Measurements from ENCODE around the gene MTCH1.

The MTCH1 gene

DNA sequence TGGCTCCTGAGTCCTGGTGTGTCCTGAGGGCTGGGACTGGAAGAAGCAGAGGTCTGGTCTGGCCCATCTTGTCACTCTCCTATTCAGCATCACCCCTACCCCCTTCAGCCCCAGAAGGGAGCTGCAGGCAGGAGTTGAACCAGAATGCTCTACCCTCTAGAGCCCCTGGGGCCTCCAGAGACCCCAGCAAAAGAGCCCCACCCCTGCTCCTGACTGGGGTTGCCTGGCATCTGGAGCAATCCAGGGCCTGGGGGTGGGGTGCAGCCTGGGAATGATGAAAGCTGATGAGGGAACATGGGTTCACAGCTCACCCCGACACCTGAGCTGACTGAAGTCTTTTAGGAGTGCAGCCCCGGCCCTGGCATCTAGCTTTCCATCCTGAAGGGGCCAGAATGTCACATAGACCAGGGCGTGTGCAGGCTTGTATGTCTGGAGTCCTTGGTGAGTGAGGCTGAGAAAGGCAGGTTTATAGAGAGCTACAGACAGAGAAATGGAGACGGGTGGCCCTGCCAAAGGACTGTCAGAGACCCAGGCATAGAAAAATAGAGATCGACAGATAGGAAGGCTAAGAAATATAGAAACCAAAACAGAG is 31.7 kb upstream of the MTCH1 start:
- DNase-seq (ENCODE audit: low read depth in 2 of 2): no peak

DNA sequence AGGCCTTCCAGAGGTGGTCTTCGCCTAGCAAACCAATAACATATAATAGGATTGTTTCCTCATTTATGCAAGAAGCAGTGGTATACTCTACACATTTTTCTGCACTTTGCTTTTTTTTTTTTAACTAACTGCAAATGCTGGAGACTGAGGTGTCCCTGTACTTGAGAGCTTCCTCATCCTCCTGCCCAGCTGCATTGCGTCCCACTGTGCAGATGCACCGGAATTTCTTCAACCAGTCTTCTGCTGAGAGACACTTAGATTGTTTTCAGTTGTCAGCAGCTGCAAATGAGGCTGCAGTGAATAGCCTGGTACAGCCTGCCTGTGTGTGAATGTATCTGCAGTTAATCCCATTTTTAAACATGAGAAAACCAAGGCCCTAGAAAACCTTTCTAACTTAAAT is 31.0 kb upstream of the MTCH1 start:
- no peak for DNase-seq (ENCODE audit: low read depth in 2 of 2)

DNA sequence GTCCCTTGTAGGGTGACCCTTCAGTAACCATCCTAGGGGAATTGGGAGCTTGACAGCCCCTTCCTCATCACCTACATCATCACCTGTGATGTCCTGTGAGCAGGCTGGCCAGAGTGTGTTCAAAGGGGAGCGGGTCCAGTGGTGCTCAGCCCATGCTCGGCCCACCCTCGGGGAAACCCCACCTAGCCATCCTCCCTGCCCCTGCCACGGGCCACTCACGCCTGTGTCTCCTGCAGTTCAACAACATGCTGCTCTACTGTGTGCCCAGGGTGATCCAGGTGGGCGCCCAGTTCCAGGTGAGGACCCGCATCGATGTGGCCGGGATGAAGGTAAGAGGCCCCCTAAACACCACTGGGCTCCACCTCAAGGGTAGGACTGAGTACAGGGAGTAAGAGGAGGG is 29.5 kb upstream of the MTCH1 start:
- no peak for DNase-seq (ENCODE audit: low read depth in 2 of 2)

DNA sequence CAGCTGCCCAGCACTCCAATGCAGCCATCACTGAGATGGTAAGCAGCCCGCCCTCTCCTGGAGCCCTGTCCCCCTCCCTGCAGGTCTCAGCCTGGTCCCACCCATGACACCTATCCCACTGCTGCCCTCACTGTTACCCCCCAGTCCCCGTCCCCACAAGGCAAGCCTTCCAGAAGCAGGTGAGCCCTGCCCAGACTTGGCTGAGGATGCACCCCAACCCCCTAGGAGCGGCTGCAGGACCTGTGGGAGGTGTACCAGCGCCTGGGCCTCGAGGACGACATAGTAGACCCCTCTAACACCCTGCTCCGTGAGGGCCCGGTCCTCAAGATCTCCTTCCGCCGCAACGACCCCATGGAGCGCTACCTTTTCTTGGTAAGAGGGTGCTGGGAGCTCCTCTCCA is 28.7 kb upstream of the MTCH1 start:
- no peak for DNase-seq (ENCODE audit: low read depth in 2 of 2)

DNA sequence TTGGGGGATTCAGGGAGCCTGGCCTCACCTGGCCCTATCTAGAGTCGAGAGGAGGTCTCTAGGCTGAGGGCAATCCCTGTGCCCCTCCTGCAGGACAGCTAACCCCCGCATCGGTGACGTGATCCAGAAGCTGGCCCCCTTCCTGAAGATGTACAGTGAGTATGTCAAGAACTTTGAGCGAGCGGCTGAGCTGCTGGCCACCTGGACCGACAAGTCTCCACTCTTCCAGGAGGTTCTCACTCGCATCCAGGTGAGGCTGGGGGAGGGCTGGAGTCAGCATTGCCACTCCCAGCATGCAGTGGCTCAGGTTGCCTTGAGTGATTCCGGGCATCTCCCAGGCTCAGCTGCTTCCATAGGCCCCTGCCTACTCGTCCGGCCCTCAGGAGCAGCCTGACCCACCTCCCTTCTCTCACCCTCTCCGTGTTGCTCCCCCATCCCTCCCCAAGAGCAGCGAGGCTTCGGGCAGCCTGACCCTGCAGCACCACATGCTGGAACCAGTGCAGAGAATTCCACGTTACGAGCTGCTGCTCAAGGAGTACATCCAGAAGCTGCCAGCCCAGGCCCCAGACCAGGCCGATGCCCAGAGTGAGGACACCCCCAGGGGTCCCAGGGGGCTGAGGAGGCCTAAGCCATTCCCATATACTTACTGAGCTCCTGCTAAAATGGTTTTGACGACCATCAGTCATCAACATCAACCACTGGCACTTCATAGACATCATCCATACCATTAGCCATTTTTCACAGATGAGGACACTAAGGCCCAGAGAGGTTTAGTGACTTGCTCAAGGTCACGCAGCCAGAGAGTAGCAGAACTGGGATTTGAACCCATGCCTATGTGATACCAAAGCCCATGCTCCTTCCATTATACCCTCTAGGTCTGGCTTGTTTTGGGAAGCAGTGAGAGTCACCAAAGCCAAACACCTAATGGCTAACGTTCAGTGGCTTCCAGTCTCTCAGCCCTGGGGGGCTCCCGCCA is 27.8 kb upstream of the MTCH1 start:
- DNase-seq (ENCODE audit: low read depth in 2 of 2): no peak

DNA sequence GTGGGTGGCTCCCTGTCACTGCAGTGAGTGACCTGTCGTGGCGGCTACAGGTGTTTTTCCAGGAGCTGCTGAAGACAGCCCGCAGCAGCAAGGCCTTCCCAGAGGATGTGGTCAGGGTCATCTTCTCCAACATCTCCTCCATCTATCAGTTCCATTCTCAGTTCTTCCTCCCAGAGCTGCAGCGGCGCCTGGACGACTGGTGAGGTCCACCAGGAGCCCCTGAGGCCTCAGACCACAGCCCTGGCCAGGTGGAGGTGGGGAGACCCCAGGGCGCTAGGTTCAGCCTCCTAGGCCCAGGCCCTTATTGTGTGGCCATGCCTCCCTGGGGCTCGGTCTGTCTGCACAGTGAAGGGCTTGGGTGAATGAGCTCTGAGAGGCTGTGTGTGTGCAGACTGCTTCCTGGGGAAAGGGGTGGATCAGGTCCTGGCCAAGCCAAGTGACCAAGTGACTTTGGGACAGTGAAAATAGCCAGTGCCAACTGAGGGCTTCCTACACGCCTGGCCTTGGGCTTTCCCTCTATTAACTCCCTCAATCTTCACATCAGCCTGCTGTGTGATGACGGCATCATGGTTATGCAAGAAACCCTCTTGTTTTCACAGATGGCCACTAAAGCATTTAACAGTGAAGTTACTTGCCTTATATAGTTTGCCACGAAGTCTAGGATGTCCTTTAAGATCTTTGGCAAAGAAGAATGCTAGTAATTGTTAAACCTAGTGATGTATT is 25.8 kb upstream of the MTCH1 start:
- no peak for DNase-seq (ENCODE audit: low read depth in 2 of 2)

DNA sequence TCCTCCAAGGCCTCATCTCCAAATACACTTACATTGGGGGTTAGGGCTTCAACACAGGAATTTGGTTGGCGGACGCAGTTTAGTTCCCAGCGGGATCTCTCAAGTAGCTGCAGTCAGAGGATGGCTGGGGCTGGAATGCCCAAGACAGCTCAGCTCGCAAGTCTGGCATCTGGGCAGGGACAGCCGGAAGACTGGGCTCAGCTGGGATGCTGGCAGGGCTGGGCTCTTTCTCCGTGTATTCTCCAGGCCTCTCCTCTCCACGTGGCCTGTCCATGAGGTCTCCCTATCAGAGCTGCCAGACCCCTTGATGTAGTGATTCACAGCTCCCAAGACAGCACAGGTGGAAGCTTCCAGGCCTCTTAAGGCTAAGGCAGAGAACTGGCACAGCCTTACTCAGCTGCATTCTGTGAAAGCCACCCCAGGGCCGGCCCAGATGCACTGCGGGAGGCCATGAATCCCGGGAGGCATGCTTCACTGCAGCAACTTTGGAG is 24.5 kb upstream of the MTCH1 start:
- DNase-seq (ENCODE audit: low read depth in 2 of 2): no peak

DNA sequence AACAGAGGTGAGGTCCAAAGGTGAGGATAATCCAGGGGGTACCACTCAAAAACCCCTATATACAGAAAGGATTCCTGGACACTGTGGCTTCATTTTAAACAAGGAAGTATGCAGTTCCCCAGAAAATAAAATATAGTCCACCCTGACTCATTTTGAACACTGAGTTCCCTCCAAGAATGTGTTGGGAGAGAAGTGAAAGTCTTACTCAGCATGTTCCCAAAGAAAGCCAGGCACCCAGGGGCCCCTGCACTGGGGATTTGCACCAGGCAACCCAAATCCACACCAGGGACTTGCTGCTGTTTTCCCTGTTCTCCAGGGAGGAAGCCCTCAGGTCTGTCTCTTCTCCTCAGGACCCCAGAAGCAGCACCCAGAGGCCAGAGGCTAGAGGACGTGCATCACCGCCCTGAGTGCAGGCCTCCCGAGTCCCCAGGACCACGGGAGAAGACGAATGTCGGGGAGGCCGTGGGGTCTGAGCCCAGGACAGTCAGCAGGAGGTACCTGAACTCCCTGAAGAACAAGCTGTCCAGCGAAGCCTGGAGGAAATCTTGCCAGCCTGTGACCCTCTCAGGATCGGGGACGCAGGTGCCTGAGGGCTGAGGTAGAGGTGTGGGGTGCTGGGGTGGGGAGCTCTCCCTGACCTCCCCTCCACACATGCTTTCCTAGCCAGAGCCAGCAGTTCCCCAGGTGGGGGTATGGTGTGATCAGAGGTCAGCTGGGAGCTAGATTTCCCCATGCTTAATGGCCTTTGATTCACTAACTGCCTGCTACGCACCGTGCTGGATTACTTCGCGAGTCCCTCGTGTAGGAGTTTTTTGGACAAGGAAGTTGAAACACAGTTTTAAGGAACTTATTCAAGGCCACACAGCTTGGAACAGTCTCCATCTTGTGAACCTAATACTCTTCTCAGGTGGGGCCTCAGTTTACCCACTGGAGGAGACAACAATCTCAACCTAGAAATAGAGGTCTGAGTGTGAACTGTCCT is 22.8 kb upstream of the MTCH1 start:
- DNase-seq (ENCODE audit: low read depth in 2 of 2): no peak

DNA sequence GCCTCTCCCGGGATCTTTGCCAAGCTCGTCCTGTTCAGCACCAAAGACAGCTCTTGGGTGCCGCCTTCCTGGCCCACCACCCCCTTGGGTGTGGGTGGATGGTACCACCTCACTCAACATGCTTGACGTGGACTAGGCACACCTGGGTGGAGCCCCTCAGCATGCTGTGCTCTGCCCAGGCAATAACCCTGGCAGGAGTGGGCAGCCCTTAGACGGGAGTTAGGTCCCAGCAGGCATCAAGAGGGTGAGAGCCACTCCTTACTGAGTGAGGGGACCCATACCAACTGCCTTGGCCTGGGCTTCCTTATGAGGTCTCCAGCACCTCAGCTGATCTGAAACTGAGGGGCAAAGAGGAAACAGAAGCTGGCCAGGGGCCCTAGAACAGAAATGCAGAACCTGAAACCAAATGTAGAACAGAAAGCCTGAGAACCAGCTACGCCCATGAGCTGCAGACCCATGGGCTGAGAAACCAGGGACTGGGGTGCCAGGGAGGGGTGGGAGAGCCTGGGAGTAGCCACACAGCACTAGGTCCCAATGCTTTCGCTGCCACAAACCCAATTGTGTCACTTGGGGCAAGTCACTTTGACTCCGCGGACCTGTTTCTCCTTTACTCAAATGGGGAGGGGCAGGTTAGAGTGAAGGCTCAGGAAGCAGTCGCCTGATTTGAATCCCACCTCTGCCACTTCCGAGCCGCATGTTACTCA is 21.5 kb upstream of the MTCH1 start:
- no peak for DNase-seq (ENCODE audit: low read depth in 2 of 2)

DNA sequence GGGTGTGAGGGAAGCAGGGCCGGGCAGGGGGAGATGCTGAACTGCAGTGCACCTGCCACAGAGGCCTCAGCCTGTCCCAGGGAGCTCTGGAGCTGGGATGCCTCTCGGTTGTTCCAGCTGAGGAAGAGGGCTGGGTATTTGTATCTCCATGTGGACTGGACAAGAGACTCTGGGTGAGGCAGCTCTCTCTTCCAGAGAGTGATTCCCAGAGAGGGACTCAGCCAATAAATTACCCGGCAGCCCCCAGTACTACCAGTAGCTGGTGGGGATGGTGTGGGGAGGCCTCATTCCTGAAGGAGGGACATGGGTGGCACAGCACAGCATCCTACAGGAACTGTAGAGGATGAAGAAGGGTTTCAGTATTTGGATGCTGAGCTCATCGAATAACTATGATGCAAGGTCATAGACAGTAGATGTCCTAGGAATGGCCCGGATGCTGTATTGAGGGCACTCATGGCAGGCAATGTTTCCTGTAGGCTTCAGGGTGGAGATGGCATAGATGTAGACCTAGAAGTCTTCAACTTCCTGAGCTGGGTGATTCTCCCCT is 20.9 kb upstream of the MTCH1 start:
- DNase-seq (ENCODE audit: low read depth in 2 of 2): no peak

DNA sequence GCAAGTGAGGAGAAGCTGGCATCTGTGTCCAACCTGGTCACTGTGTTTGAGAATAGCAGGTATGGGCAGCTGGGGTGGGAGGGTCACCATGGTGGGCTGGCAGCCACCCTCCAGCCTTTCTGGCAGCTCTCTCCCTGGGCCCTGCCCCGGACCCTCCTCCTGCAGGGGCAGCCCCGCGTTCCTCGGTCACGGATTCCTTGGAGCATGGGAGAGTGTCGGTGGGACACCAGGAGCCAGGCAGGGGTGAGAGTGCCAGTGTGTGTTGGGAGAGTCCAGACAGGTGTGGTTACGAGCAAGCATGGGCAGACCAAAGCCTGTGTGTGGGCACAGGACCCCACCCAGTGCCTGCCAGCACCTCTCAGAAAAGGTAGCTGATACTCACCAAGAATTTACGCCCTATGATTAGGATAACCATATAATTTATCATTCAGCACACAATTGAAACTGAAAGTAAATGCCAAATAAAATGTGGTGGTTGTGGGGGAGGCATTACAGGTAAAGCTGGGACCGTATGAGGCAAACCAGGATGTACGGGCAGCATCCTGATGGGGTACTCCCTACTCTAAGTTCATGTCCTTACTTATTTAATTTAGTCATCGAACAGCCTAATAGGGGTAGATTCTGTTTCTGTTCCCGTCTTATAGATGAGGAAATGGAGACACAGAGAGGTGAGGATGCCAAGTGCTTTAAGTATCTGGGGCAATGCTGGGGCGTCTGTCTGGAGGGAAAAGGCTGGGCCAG is 20.0 kb upstream of the MTCH1 start:
- DNase-seq (ENCODE audit: low read depth in 2 of 2): no peak

DNA sequence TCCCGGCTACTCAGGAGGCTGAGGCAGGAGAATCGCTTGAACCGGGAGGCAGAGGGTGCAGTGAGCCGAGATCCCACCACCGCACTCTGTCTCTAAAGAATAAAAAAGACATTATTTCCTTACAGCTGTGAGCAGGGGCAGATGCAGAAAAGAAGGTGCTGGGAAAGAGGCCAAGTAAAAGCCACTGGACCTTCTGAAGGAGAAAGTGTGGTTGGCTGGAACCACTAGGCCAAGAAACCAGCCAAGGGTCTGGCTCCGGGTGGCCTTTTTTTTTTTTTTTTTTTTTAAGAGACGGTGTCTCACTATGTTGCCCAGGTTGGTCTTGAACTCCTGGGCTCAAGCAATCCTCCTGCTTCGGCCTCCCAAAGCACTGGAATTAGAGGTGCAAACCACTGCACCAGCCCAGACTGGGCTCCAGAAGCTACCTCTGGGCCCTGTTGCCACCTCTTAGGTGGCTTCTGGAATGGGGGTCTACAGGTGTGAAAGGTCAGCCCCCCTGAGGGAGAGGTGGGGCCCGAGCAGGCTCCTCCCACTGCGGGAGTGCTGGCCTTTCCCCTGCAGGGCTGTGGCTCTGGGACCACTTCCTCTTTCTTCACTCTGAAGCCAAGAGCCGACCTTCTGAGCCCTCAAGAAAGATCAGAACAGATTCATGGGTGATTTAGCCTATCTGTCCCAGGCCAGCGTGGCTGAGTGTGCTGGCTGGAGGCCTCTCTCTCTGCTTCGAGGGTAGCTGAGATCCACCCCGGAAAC is 19.2 kb upstream of the MTCH1 start, which contains the start of gene FGD2:
Gene FGD2 (plus strand): TSS at position 595 of the 750 bp plus-strand sequence. CDS start 163 bp downstream, outside the sequence.
- no peak for DNase-seq (ENCODE audit: low read depth in 2 of 2)

DNA sequence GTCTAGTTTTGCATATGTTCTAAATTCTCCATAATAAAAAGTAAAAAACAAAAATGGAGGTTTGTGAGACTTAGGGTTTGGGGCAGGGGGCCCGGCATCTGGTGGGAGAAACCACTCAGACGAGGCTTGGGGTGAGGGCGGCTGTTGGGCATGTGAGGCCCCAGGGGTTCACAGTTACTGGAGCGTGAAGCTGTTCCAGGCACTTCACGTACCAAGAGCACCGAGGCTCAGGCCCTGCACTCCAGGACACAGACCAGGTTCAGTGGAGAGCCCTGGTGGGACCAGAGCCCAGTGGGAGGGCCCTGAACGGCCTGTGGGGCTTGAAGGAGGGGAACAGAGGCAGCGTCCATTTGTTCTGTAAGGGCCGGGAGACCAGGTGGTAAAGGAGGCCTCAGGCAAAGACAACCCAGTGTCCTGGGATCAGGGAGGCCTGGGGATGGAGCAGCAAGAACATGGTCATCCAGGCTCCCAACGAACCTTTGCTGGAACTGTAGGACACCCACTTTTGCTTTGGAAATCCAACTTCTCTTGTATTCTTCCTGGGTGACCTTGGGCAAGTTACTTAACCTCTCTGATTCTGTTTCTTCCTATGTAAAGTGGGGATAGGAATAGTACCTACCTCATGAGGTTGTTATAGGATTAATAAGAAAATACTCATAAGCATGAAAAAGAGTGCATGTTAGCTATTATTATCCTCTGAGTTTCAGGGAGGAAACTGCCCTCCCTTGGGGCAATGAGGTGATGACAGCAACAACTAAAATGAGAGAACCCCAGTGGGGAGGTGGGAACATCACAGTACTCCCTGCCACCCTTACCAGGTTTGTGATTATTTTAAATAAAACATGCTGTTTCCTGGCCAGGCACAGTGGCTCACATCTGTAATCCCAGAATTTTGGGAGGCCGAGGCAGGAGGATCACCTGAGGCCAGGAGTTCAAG is 18.3 kb upstream of the MTCH1 start:
- DNase-seq (ENCODE audit: low read depth in 2 of 2): no peak

DNA sequence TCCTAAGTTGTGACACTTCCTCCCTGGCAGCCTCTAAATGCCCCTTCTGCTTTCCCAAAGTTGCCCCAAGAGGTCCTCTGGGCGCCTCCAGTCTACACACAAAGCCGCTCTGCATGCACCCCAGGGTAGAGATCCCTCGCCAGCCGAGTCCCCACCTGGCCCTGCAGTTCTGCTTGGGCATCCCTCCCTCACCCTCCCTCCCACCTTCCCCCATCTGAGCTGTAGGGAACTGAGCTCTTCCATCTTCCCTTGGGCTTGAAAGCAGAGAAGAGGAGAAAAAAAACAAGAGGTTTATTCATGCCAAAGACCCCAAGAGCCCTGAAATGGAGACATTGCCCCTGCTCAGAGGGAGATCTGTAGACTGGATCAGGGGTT is 13.7 kb upstream of the MTCH1 start:
- no peak for DNase-seq (ENCODE audit: low read depth in 2 of 2)

DNA sequence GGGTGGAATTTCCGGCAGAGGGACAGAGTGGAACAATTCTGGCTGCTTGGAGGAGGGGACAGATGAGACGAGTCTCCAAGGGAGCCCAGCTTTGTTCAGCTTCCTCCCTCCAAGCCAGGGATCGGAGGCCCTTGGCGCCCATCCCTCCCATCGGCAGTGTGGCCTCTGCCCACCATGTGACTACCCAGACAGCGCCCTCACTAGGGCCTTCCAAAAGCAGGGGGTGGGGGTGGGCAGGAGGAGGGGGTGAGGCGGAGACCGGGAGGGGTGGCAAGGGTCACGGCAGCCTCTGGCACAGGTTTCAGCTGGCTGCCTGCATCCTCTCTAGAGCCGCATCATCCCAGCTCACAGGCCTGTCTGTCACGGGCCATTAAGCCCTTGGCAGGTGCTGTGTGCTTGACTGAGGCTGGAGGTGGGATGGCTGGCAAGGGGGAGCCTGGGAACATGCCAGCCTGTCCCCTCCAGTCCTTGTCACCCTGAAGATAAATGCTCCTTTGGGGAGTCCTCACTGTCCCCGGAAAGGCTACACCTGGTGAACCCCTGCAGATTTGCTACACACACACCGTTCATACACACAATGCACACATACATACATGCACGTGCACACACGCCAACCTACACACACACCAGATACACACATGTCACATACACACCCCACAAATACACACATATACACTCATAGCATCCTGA is 13.2 kb upstream of the MTCH1 start:
- no peak for DNase-seq (ENCODE audit: low read depth in 2 of 2)

DNA sequence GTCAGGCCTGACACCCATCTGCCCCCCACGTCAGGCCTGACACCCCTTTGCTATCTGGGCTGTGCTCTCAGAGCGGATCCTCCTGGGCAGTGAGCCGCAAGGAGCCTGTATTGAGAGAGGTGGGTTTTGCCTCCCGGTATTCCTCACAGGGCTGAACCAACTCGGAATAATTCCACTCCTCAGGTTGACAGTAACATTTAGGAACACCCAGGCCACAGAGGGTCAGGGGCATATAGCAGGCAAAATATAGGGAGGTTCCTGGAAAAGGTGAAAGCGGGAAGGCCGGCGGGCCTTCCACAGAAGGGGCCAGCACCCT is 12.7 kb upstream of the MTCH1 start:
- DNase-seq (ENCODE audit: low read depth in 2 of 2): no peak

Data from stimulated activated CD4-positive, alpha-beta T cell treated with anti-CD3 and anti-CD28 coated beads, Interleukin-4, amount 100 ng/mL, for 48 hours (primary cell).